Keratinocyte (primary cell): ENCODE data around the gene KRTAP4-4.

ENCODE experiments used
- CTCF ChIP-seq, 3 experiments: IDR thresholded peaks in 1 of 3; conservative IDR thresholded peaks in 1 of 3; optimal IDR thresholded peaks in 1 of 3; 2 replicates in 2 of 3; 3 replicates in 1 of 3; pipeline versions ENCODE3 to v1.5.1; 2011; ENCODE audit warnings: low read length in 3 of 3, mild to moderate bottlenecking in 3 of 3, moderate library complexity in 2 of 3, control low read depth in 1 of 3, inconsistent platforms in 1 of 3; ENCODE audit not compliant: insufficient read depth in 2 of 3; ENCODE audit errors: extremely low read depth in 1 of 3
- EZH2 ChIP-seq: IDR thresholded peaks from one replicate; pipeline ENCODE4 v1.6.1; 2012; ENCODE audit warnings: inconsistent platforms, mild to moderate bottlenecking, low read length, moderate library complexity

GRCh38 chr17:41199421-41200078 is 39.0 kb upstream of the KRTAP4-4 start:
- TF ChIP-seq CTCF (optimal IDR thresholded peaks at IDR 0.05 in 1 of 3, IDR thresholded peaks at IDR 0.05 in 1 of 3, conservative IDR thresholded peaks at IDR 0.05 in 1 of 3; ENCODE audit: extremely low read depth in 1 of 3, insufficient read depth in 2 of 3, low read length in 3 of 3) (no peak), EZH2 (no peak)
